Measurements from ENCODE around the gene HPD.
"Not testable (repeated sequence)": the region's sequence is repeated elsewhere in the genome, so short reads cannot be mapped to it uniquely, and the experiment has no call there.

HPD gene

GRCh38 chr12:121798787-121799155 is 59.9 kb downstream of the HPD start:
- no peak for DNase-seq (ENCODE audit: low read depth)

- DNase-seq (ENCODE audit: low read depth) = no peak
These were observed 60.5 kb downstream of the HPD start for GRCh38 chr12:121797937-121798786.

- DNase-seq (ENCODE audit: low read depth) = no peak
These were observed 61.6 kb downstream of the HPD start for GRCh38 chr12:121796855-121797751.

GRCh38 chr12:121795034-121795968 is 63.4 kb downstream of the HPD start:
- DNase-seq (ENCODE audit: low read depth) = peak; percentile 78

GRCh38 chr12:121794534-121795033 is 64.1 kb downstream of the HPD start:
- no peak for DNase-seq (ENCODE audit: low read depth)

GRCh38 chr12:121793838-121794533 is 64.7 kb downstream of the HPD start:
- DNase-seq (ENCODE audit: low read depth) = peak; percentile 93

GRCh38 chr12:121793440-121793837 is 65.2 kb downstream of the HPD start, which contains the start of gene RHOF:
RHOF (minus strand) TSS chr12:121793688; CDS start chr12:121793633, 55 bp downstream.
- DNase-seq (ENCODE audit: low read depth) = no peak

- DNase-seq (ENCODE audit: low read depth) = no peak
These were observed 65.8 kb downstream of the HPD start for GRCh38 chr12:121792607-121793439.

GRCh38 chr12:121791671-121792551 is 66.7 kb downstream of the HPD start:
- DNase-seq (ENCODE audit: low read depth) = no peak

GRCh38 chr12:121790785-121791184 is 67.9 kb downstream of the HPD start:
- not testable (repeated sequence) for DNase-seq (ENCODE audit: low read depth)

- DNase-seq (ENCODE audit: low read depth) = peak; percentile 92
These were observed 68.6 kb downstream of the HPD start for GRCh38 chr12:121789800-121790728.

Measured in activated T-helper 1 cell treated with Interleukin-2 at 50 U/mL for 16 hours (primary cell).